HG02759 (cell line): ENCODE data around the gene PVALEF.

Source experiments
- ATAC-seq: cut with Tn5 transposase; IDR thresholded peaks from one replicate; pipeline ENCODE4 v1.9.1; 2021; ENCODE audit warnings: mild to moderate bottlenecking, moderate library complexity; ENCODE audit not compliant: unreplicated experiment

PVALEF gene

GRCh38 chr17:81165246-81166032 is at the start of gene PVALEF:
Gene PVALEF (plus strand): TSS chr17:81165507. CDS start chr17:81181227, 15,720 bp downstream.
- no peak for ATAC-seq

- ATAC-seq: no peak
Measured at GRCh38 chr17:81115749-81116464, 49.4 kb upstream of the PVALEF start.

GRCh38 chr17:81116704-81117103 is 48.6 kb upstream of the PVALEF start:
- no peak for ATAC-seq

GRCh38 chr17:81117672-81118198 is 47.6 kb upstream of the PVALEF start:
- no peak for ATAC-seq

GRCh38 chr17:81118308-81119221 is 46.7 kb upstream of the PVALEF start:
- no peak for ATAC-seq

- ATAC-seq: peak; percentile 56
Measured at GRCh38 chr17:81119223-81120148, 45.8 kb upstream of the PVALEF start.

GRCh38 chr17:81120149-81120484 is 45.2 kb upstream of the PVALEF start:
- no peak for ATAC-seq

GRCh38 chr17:81120695-81121621 is 44.3 kb upstream of the PVALEF start:
- ATAC-seq: no peak

- no peak for ATAC-seq
Measured at GRCh38 chr17:81121841-81122733, 43.2 kb upstream of the PVALEF start.

- ATAC-seq: no peak
Measured at GRCh38 chr17:81123052-81124048, 42.0 kb upstream of the PVALEF start.

- ATAC-seq: no peak
Measured at GRCh38 chr17:81124377-81124776, 40.9 kb upstream of the PVALEF start.

GRCh38 chr17:81125573-81126081 is 39.7 kb upstream of the PVALEF start:
- ATAC-seq: no peak

GRCh38 chr17:81126281-81127132 is 38.8 kb upstream of the PVALEF start:
- no peak for ATAC-seq

- ATAC-seq: no peak
Measured at GRCh38 chr17:81127133-81127455, 38.2 kb upstream of the PVALEF start.

GRCh38 chr17:81127526-81128177 is 37.7 kb upstream of the PVALEF start:
- no peak for ATAC-seq
